ENCODE data around the gene ATXN10.

The ATXN10 gene

DNA sequence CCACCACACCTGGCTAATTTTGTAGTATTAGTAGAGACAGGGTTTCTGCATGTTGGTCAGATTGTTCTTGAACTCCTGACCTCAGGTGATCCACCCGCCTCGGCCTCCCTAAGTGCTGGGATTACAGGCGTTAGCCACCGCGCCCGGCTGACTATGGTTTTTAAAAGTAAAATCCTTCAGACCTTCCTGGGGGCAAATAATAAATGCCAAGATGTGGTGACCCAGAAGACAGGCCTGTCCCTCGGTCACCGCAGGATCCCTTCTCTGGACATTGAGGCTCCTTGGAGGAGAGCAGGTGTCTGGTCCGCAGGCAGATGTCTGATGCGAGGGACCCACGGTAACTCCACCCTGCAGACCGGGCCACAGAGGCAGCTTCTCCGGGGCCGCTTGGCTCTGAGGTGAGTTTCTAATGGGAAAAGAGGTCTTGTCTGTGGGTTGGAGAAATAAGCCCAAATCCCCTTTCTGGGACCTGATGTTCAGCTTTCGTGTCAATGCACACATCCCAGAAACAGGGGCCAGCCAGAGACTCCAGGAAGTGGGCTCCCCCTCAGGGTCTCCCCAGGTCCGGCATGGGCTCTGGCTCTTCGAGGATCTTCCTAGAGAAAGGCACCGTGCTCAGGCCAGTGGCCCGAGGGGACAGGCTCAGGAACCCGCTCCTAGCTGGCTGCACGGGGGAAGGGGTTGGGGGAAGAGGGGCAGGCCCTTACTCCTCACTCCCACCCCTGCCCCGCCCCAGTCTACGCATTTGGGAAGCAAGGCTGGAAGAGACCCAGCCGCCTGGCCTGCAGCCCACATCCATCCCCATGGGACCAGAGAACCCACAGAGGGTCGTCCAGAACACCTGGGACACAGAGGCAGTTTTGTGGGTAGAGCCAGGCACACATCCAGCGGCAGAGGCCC lies 204.8 kb downstream of the ATXN10 start:
- peak; percentile 66 for DNase-seq (ENCODE audit: low spot score)
- Histone ChIP-seq H3K27ac (no peak overlapping the region), H3K4me3 (no peak overlapping the region)
- TF ChIP-seq, protein P1, sequence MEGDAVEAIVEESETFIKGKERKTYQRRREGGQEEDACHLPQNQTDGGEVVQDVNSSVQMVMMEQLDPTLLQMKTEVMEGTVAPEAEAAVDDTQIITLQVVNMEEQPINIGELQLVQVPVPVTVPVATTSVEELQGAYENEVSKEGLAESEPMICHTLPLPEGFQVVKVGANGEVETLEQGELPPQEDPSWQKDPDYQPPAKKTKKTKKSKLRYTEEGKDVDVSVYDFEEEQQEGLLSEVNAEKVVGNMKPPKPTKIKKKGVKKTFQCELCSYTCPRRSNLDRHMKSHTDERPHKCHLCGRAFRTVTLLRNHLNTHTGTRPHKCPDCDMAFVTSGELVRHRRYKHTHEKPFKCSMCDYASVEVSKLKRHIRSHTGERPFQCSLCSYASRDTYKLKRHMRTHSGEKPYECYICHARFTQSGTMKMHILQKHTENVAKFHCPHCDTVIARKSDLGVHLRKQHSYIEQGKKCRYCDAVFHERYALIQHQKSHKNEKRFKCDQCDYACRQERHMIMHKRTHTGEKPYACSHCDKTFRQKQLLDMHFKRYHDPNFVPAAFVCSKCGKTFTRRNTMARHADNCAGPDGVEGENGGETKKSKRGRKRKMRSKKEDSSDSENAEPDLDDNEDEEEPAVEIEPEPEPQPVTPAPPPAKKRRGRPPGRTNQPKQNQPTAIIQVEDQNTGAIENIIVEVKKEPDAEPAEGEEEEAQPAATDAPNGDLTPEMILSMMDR (IDR thresholded peaks at IDR 0.05): no peak

DNA sequence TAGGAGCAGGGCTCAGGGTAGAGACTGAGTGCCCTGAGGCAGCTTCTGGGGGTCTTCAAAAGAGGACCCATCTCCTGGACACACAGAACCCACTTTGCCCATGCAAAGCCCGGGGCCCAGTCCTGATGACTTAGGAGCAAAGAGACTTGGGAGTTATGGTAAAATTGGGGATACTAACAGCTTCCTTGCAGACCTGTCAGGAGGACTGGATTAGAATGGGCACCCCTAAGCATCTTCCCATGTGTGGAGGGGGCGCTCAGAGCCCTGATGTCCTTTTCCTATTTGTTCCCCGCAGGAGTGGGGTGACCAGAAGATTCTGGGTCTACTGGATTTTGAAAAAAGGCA lies 205.4 kb downstream of the ATXN10 start:
- TF ChIP-seq, protein P1 (IDR thresholded peaks at IDR 0.05): no peak
- no peak overlapping the region for H3K4me3 ChIP-seq
- DNase-seq (ENCODE audit: low spot score): no peak
- H3K27ac ChIP-seq: no peak overlapping the region

DNA sequence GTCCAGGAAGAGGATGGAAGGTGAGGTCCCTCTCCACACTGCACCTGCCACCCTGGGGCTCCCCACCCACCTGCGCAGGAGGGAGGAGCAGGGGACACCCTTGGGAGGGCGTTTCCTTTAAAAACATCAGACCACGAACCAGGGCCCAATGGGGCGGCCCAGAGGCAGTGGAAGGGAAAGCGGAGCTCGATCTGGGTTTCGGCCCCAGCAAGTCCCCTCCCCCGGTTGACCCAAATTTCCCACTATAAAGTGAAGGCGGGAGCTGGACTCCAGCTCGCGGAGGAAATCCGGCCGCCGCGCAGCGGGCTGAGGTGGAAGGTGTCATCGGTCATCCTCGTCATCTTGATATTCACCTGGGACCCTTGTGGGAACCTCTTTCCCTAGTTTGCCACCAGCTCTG lies 206.0 kb downstream of the ATXN10 start:
- no peak for DNase-seq (ENCODE audit: low spot score)
- TF ChIP-seq, protein P1 (IDR thresholded peaks at IDR 0.05): no peak
- Histone ChIP-seq H3K27ac (no peak overlapping the region), H3K4me3 (no peak overlapping the region)

DNA sequence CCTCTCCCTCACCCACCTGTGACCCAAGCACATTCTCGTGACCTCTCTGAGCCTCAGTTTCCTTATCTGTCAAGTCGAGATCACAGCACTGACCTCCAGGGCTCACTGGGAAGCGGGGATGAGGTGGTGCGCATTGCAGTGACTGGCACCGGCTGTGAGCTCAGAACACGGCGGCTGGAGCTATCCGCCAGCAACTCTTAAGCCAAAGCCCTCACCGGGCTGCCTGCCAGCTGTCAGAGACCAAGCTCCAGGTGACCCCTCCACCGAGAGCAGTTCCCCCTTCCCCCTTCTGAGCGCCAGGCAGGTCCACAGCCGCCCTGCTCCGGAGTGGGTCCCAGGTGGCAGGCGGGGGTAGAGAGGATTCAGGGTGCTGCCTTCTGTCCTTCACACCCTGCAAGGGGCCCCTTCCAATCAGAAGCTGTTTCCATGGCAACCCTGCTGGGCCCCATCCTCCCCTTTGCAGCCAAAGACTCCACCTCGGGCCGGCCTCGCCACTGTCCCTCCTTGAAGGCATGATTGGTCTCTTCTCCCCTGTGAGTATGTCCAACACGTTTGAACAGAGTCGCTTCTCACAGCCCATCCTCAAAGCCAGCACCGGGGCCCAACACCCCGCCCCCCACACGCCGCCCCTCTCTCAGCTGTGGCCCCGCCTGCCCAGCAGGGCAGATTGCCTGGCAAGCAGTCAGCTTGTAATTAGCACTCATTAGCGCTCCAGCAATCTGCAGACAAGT lies 206.6 kb downstream of the ATXN10 start:
- Histone ChIP-seq H3K4me3 (no peak overlapping the region), H3K27ac (no peak overlapping the region)
- DNase-seq (ENCODE audit: low spot score): peak; percentile 52
- TF ChIP-seq, protein P1 (IDR thresholded peaks at IDR 0.05): no peak

DNA sequence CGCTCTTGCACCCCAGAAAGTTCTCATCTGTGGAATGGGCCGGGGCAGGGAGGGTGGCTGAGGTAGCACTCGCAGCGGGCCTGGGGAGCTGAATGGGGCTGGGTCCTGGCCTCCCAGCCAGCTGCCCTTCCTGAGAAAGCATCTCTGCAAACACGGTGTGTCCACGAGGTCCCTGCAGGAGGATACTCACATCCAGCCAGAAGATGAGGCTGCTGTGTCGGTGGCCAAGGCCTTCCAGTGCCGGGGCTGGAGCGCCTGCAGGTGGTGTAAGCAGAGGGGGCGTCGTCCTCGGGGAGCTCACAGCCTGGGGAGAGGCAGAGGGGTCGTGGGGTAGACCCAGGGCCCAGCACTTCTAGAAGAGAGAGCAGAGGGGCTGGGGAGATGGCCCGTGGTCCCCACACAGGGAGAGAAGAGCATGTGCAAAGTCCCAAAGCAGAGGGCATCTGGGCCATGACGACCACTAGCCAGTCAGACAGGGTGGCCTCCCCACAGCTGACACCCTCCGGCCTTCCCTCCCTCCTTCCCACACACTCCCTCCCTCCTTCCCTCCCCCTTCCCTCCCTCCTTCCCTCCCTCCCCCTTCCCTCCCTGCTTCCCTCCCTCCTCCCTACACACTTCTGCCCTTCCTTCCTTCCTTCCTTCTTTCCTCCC lies 207.4 kb downstream of the ATXN10 start:
- no peak overlapping the region for H3K27ac ChIP-seq
- DNase-seq (ENCODE audit: low spot score): no peak

DNA sequence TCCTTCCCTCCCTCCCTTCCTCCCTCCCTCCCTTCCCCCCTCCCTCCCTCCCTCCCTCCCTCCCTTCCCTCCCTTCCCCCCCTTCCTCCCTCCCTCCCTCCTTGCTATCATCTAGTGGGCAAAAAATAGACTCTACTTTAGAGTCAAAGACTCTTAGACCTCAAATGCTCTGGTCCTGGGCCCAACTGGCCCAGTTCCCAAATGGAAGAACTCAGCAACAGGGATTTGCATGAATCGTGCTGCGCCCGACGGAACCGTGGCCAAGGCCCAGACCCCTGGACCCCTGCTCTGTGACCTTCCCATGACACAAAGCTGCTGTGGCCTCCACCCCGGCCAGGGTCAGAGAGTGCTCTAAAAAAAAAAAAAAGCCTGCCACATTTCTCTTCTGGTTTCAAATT lies 207.9 kb downstream of the ATXN10 start:
- Histone ChIP-seq H3K27ac (no peak overlapping the region), H3K4me3 (no peak overlapping the region)
- DNase-seq (ENCODE audit: low spot score): no peak
- TF ChIP-seq, protein P1 (IDR thresholded peaks at IDR 0.05): no peak

More for the DNA sequence above, 207.4 kb downstream of the ATXN10 start:
- TF ChIP-seq, protein P1 (IDR thresholded peaks at IDR 0.05): no peak
- no peak overlapping the region for H3K4me3 ChIP-seq
